Right atrium auricular region (tissue), 2 donors: Measurements from ENCODE around the gene GHRH. TPM values are rescaled to one million over a fixed set of nuclear protein-coding genes. Genes with fewer than 3 reads are reported as not detected.

Experiments
- DNase-seq: peaks from one replicate; pipeline ENCODE4 v3.0.0-alpha.2; 2019; ENCODE audit warnings: low spot score
- H3K27ac ChIP-seq, 2 donors: fragments of 200-600 bp; sonication (generic); 1 replicate in 1 of 2; 2 replicates in 1 of 2; pipeline ENCODE4 v1.5.1; 2016 to 2019
- H3K27me3 ChIP-seq, 2 donors: fragments of 200-600 bp; sonication (generic); one replicate each; pipeline versions ENCODE4 v1.5.1 to v1.6.0; 2017 to 2019
- H3K36me3 ChIP-seq: fragments of 200-600 bp; sonication (generic); one replicate; pipeline ENCODE4 v1.5.1; 2016
- H3K4me1 ChIP-seq, 2 donors: fragments of 200-600 bp; sonication (generic); one replicate each; pipeline versions ENCODE4 v1.5.1 to v1.6.0; 2017 to 2019
- H3K4me3 ChIP-seq, 2 donors: fragments of 200-600 bp; sonication (generic); 1 replicate in 1 of 2; 2 replicates in 1 of 2; pipeline ENCODE4 v1.5.1; 2017 to 2019; ENCODE audit warnings: mild to moderate bottlenecking in 1 of 2, moderate library complexity in 1 of 2
- H3K9me3 ChIP-seq, 2 donors: fragments of 200-600 bp; sonication (generic); one replicate each; pipeline ENCODE4 v1.5.1; 2019
- CTCF ChIP-seq, 2 donors: fragments of 200-600 bp; sonication (generic); IDR thresholded peaks; one replicate each; pipeline ENCODE4 v1.5.1; 2019; ENCODE audit warnings: antibody characterized with exemption in 2 of 2
- total RNA-seq, 2 donors: library from RNA; depleted of rRNA; stranded (reverse); fragments of >200 nt; gene quantifications; one replicate each; pipeline ENCODE4 v1.1.0, GENCODE V29; 2016

GHRH gene
- total RNA-seq, 2 donors from 2014 or later, result 1.5 to 3.6 TPM

DNA sequence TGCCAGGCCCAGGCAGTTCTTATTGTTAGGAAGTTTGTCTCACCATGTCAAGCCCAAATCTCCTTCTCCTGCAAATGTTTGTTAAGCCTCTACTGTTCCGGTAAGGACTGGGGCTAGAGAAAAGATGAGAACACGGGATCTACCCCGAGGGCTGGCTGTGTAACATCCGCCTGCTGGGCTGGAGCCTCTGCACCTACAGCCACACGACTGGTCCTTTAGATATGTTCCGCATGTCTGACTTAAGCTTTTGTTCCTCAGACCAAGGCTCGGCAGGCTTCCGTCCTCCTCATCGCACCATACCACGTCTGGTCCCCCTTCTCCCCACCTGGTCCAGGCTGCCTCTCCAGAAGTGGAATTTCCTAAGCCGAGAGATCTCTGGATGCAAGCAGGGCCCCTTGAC, 2.6 kb downstream of the GHRH start:
- peaks cover 0 to 7% of the 10 kb centered on the region in 2 donors for H3K9me3 ChIP-seq
- no peak for DNase-seq
- no peaks in the 10 kb centered on the region for H3K36me3 ChIP-seq
- TF ChIP-seq CTCF (IDR thresholded peaks at IDR 0.05), result no peak
- H3K27me3 ChIP-seq, result no peaks in the 10 kb centered on the region
- H3K4me1 ChIP-seq, result no peaks in the 10 kb centered on the region
- no peak overlapping the region for H3K4me3 ChIP-seq
- no peak overlapping the region for H3K27ac ChIP-seq

DNA sequence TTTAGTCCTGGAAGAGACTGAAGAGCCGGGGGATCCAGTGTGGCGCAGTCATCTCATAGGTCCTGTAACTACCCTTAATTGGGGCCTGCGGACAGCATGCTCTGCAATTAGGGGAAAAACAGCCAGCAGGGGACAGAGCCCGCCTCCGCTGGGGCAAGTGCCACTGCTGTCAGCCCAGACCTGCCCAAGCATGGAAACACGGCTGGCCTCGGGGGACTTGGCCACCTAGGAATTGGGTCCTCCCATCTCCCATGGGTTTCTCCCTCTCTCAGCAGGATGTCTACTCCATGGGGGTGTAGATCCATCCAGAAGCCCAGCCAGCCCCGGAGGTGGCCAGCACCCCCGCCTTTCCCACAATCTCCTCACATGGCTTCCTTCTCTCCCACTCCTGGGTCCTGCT, 3.6 kb downstream of the GHRH start:
- Histone ChIP-seq H3K4me3 (no peak overlapping the region), H3K36me3 (no peaks in the 10 kb centered on the region), H3K27me3 (no peaks in the 10 kb centered on the region), H3K9me3 (peaks cover 0 to 8% of the 10 kb centered on the region in 2 donors), H3K27ac (no peak overlapping the region), H3K4me1 (no peaks in the 10 kb centered on the region)
- TF ChIP-seq CTCF (IDR thresholded peaks at IDR 0.05), result no peak
- no peak for DNase-seq

GRCh38 chr20:37257530-37257929, 4.1 kb downstream of the GHRH start:
- H3K36me3 ChIP-seq, result no peaks in the 10 kb centered on the region
- no peaks in the 10 kb centered on the region for H3K27me3 ChIP-seq
- TF ChIP-seq CTCF (IDR thresholded peaks at IDR 0.05), result no peak
- no peak overlapping the region for H3K27ac ChIP-seq
- no peak for DNase-seq
- no peak overlapping the region for H3K4me3 ChIP-seq
- peaks cover 0 to 8% of the 10 kb centered on the region in 2 donors for H3K9me3 ChIP-seq
- no peaks in the 10 kb centered on the region for H3K4me1 ChIP-seq

- H3K4me3 ChIP-seq, result no peak overlapping the region
- H3K27me3 ChIP-seq, result no peaks in the 10 kb centered on the region
- no peak for TF ChIP-seq CTCF (IDR thresholded peaks at IDR 0.05)
- H3K9me3 ChIP-seq, result peaks cover 0 to 8% of the 10 kb centered on the region in 2 donors
- no peak overlapping the region for H3K27ac ChIP-seq
- H3K4me1 ChIP-seq, result no peaks in the 10 kb centered on the region
- no peak for DNase-seq
- no peaks in the 10 kb centered on the region for H3K36me3 ChIP-seq
These were observed 5.3 kb downstream of the GHRH start for GRCh38 chr20:37256286-37256685.

DNA sequence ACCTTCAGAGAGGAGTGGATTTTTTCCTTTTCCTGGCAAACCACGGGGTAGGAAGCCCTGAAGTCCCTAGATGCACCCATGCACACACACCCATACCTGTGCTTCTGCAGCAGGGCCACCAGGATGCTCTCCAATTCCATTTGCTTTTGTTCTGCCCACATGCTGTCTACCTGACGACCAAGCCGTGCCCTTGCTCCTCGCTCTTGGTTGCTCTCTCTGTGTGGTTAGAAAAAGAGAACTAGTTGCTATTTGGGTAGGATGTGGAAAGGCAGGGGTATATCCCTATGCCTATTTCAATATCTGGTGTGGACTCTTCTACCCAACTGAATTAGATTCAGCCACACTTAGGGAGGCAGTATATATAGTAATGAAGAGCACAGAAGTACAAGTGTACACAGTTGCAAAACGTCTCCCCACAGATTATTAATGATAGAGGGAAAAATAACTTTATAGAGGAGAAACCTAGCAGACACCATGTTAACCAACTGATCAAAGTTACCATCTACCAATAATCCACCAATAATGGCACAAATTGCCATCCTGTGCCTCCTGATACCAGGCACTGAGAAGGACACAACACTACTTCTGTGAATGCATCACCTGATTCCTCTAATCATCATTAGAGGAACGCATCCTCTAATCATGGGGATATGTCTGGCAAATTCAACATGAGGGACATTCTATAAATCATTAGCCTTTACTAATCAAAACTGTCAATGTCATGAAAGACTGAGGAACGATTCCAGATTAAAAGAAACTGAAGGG, 7.3 kb downstream of the GHRH start:
- Histone ChIP-seq H3K4me1 (no peaks in the 10 kb centered on the region), H3K27me3 (no peaks in the 10 kb centered on the region), H3K9me3 (peaks cover 0 to 8% of the 10 kb centered on the region in 2 donors), H3K4me3 (no peak overlapping the region), H3K36me3 (no peaks in the 10 kb centered on the region), H3K27ac (no peak overlapping the region)
- no peak for TF ChIP-seq CTCF (IDR thresholded peaks at IDR 0.05)
- no peak for DNase-seq

DNA sequence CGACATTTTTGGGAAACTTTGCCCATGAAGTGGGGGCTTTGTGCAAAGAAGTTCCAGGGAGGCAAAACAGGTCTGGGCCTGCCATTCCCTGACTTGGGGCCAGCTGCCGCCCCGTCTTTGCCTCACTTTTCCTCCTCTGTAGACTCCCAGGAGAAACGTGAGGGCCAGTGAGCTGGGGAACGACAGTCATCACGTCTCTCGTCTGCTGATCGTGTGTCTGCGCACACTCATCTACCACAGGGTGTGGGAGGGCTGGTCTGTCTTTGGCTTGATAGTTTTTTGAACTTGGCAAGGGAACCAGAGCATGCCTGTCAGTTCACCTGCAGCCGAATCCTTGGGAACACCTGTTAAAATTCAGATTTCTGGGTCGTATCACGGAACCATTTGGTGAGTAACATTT, 8.5 kb downstream of the GHRH start:
- no peak for DNase-seq
- no peak for TF ChIP-seq CTCF (IDR thresholded peaks at IDR 0.05)
- H3K9me3 ChIP-seq, result peaks cover 0 to 8% of the 10 kb centered on the region in 2 donors
- H3K27ac ChIP-seq, result no peak overlapping the region
- no peaks in the 10 kb centered on the region for H3K4me1 ChIP-seq
- H3K36me3 ChIP-seq, result no peaks in the 10 kb centered on the region
- no peak overlapping the region for H3K4me3 ChIP-seq
- no peaks in the 10 kb centered on the region for H3K27me3 ChIP-seq
